Cardiac muscle cell (in vitro differentiated cells and primary cell): ENCODE measurements around the gene TULP3. TPM values are rescaled to one million over a fixed set of nuclear protein-coding genes. Genes with fewer than 3 reads are reported as not detected.

Experiments
- DNase-seq, 2 donors: peaks; one replicate each; pipeline versions ENCODE4 v3.0.0 to v3.0.0-alpha.2; 2010 to 2017; ENCODE audit warnings: low read depth in 1 of 2, low spot score in 1 of 2
- H3K27ac ChIP-seq: fragments of 200-600 bp; sonication (generic); 2 replicates; pipeline ENCODE4 v1.5.1; 2016
- H3K27me3 ChIP-seq: fragments of 200-600 bp; sonication (generic); 2 replicates; pipeline ENCODE4 v1.6.0; 2016; ENCODE audit warnings: control low read depth
- H3K36me3 ChIP-seq: fragments of 200-600 bp; sonication (generic); 2 replicates; pipeline ENCODE4 v1.5.1; 2016; ENCODE audit warnings: control low read depth
- H3K4me1 ChIP-seq: fragments of 200-600 bp; sonication (generic); 2 replicates; pipeline ENCODE4 v1.8.1; 2017; ENCODE audit warnings: low read depth, mild to moderate bottlenecking, mixed run types
- H3K4me3 ChIP-seq: fragments of 200-600 bp; sonication (generic); 2 replicates; pipeline ENCODE4 v1.5.1; 2016; ENCODE audit warnings: mild to moderate bottlenecking
- H3K9me3 ChIP-seq: fragments of 200-600 bp; sonication (generic); 2 replicates; pipeline ENCODE4 v1.5.1; 2017; ENCODE audit warnings: low read depth, mild to moderate bottlenecking, control low read depth
- polyA plus RNA-seq: library from polyadenylated mRNA; unstranded; fragments of >200 nt; fragmentation: Nextera tagmentation; extraction: Ambion mirVana; gene quantifications from 2 replicates; pipeline ENCODE4 v1.2.1, GENCODE V29; 2016
- total RNA-seq: library from RNA; depleted of rRNA; stranded (reverse); fragments of >200 nt; gene quantifications from 2 replicates; pipeline ENCODE4 v1.2.3, GENCODE V29; 2016
- TF ChIP-seq, protein P1 (sequence below): IDR thresholded peaks from 2 replicates; pipeline ENCODE4 v1.5.1; 2012; ENCODE audit warnings: low read depth, mild to moderate bottlenecking, low read length

The TULP3 gene
- total and polyA plus RNA-seq, 2 experiments from 2014 or later = 19.5 to 30.4 TPM

DNA sequence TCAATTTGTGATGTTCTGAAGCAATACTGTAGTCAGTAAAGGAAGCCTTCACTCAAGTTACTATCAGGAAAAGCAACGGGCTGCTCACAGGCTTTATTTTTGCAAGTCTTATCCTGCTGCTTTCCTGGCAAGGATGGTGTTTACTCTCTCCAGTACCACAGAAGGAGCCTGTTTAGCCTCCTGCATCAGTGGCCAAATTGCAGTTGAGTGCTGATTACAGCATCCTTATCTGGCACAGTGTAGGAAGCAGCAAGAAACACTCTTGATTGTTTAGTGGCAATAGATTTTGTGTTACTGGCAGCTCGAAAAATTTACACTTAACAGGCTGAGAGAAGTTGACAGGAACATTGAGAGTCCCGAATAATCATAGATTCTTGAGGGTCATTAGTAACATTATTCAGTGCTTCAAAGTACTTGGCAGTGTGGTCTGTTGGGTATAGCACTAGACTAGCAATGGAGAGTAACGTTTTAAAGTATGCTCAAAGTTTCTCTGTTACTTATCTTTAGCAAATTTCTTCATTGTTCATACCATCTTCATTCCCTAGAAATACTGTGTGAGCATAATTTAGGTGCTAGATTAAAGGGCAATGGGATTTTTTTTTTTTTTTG is 11.7 kb downstream of the TULP3 start:
- Histone ChIP-seq H3K4me1 (peaks cover 9% of the 10 kb centered on the region), H3K27ac (peak overlapping the region; percentile 35), H3K4me3 (no peak overlapping the region), H3K9me3 (no peaks in the 10 kb centered on the region), H3K36me3 (no peaks in the 10 kb centered on the region), H3K27me3 (no peaks in the 10 kb centered on the region)
- TF ChIP-seq, protein P1, sequence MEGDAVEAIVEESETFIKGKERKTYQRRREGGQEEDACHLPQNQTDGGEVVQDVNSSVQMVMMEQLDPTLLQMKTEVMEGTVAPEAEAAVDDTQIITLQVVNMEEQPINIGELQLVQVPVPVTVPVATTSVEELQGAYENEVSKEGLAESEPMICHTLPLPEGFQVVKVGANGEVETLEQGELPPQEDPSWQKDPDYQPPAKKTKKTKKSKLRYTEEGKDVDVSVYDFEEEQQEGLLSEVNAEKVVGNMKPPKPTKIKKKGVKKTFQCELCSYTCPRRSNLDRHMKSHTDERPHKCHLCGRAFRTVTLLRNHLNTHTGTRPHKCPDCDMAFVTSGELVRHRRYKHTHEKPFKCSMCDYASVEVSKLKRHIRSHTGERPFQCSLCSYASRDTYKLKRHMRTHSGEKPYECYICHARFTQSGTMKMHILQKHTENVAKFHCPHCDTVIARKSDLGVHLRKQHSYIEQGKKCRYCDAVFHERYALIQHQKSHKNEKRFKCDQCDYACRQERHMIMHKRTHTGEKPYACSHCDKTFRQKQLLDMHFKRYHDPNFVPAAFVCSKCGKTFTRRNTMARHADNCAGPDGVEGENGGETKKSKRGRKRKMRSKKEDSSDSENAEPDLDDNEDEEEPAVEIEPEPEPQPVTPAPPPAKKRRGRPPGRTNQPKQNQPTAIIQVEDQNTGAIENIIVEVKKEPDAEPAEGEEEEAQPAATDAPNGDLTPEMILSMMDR = no peak
- DNase-seq = peak; percentile 58 to 84

DNA sequence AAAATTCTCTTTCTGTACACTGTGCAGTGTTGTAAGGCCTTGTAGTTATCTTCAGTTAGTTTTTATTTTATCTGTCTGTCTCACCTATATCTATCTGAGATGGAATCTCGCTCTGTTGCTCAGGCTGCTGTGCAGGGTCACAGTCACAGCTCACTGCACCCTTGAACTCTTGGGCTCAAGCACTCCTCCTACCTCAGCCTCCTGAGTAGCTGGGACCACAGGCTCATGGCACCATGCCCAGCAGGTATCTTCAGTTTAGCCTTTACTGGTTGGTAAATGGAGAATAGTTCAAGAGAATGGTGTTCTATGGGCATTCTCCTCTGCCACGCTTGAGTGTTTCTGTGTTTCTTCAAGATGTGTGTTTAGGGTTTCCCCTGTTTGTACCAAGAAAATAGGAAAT is 13.6 kb downstream of the TULP3 start:
- H3K4me1 ChIP-seq = peaks cover 9% of the 10 kb centered on the region
- H3K27me3 ChIP-seq = no peaks in the 10 kb centered on the region
- no peak overlapping the region for H3K4me3 ChIP-seq
- no peaks in the 10 kb centered on the region for H3K9me3 ChIP-seq
- no peaks in the 10 kb centered on the region for H3K36me3 ChIP-seq
- no peak for DNase-seq
- H3K27ac ChIP-seq = no peak overlapping the region
- TF ChIP-seq, protein P1 = no peak

DNA sequence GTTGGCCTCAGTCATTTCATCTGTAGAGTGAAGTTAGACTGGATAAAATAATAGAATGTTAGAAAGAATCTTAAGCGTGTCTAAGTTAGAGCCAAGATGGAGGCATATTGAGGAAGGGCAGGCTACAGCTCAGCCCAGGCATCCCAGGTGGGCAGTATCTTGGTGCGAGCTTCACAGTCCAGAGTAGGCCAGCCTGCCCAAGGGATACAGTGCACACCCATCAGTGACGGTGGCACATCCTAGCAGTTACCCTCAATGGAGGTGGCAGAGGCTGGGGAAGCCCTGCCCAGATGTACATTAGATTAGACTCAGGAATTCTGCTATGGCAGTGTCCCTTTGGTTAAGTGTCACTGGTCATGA is 21.5 kb downstream of the TULP3 start:
- Histone ChIP-seq H3K9me3 (no peaks in the 10 kb centered on the region), H3K27ac (no peak overlapping the region)

DNA sequence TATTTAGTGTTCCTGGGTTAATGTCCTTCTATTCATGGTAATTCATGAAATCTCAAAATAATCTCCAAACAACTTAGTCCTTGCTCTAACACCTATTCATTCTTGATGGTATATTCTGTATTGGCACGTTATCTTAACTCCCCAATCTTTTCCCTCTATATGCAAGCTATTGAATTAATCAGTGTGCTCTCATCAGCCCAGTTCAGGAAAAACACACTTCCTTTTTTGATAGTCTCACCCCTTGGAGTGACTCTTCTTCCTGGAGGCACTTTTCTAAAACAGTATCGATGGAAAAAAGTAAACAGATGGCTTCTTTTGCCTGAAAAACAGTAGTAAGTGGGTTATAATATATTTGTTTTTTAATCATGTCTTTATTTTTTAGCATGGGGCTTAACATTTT is 28.6 kb downstream of the TULP3 start:
- H3K27me3 ChIP-seq = no peaks in the 10 kb centered on the region
- TF ChIP-seq, protein P1 = no peak
- H3K27ac ChIP-seq = no peak overlapping the region
- H3K36me3 ChIP-seq = peaks cover 8% of the 10 kb centered on the region
- H3K9me3 ChIP-seq = no peaks in the 10 kb centered on the region
- H3K4me1 ChIP-seq = no peaks in the 10 kb centered on the region
- H3K4me3 ChIP-seq = no peak overlapping the region
- DNase-seq = no peak

More for the DNA sequence above, 21.5 kb downstream of the TULP3 start:
- no peak for DNase-seq
- Histone ChIP-seq H3K4me1 (no peaks in the 10 kb centered on the region), H3K36me3 (no peaks in the 10 kb centered on the region), H3K4me3 (no peak overlapping the region), H3K27me3 (no peaks in the 10 kb centered on the region)
- TF ChIP-seq, protein P1 = no peak

DNA sequence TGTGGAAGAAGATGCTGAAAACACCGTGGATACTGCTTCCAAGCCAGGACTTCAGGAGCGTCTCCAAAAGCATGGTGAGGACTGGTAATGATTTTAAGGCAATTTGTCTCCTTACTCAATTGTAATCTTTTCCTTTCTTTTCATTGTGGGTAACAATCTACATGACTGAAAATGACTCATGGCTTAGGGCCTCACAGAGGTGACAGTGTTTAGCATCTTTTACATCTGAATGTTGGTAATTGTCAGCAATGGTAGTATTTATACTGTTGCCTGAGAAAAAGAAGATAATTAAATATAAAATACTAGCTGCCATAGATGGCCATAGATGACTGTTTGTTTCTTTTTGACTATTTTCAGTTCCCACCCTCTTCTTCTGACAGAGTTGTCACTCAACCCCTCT is 31.6 kb downstream of the TULP3 start:
- DNase-seq = no peak
- Histone ChIP-seq H3K27me3 (no peaks in the 10 kb centered on the region), H3K27ac (no peak overlapping the region), H3K36me3 (peaks cover 19% of the 10 kb centered on the region), H3K9me3 (no peaks in the 10 kb centered on the region), H3K4me1 (no peaks in the 10 kb centered on the region), H3K4me3 (no peak overlapping the region)
- TF ChIP-seq, protein P1 = no peak
